Neutrophil (primary cell): ENCODE results near the gene MAP2.

ENCODE experiments used
- H3K27ac ChIP-seq: fragments of 200-600 bp; sonication (generic); 2 replicates; pipeline ENCODE4 v1.5.1; 2016; ENCODE audit warnings: mild to moderate bottlenecking, moderate library complexity
- H3K27me3 ChIP-seq: fragments of 200-600 bp; sonication (generic); 2 replicates; pipeline ENCODE4 v1.6.0; 2016; ENCODE audit warnings: mild to moderate bottlenecking
- H3K36me3 ChIP-seq: fragments of 200-600 bp; sonication (generic); 2 replicates; pipeline ENCODE4 v1.5.1; 2017
- H3K4me1 ChIP-seq, 2 experiments: fragments of 200-600 bp in 1 of 2; sonication (generic) in 1 of 2; 1 replicate in 1 of 2; 2 replicates in 1 of 2; pipeline versions ENCODE4 v1.5.1 to v1.6.1; 2013 to 2016; ENCODE audit warnings: low read depth in 1 of 2, low read length in 1 of 2, mild to moderate bottlenecking in 1 of 2, moderate library complexity in 1 of 2; ENCODE audit not compliant: control insufficient read depth in 1 of 2, insufficient read depth in 1 of 2
- H3K4me3 ChIP-seq, 2 experiments: fragments of 200-600 bp in 1 of 2; sonication (generic) in 1 of 2; 1 replicate in 1 of 2; 2 replicates in 1 of 2; pipeline ENCODE4 v1.5.1; 2013 to 2016; ENCODE audit warnings: low read depth in 1 of 2, low read length in 1 of 2, mild to moderate bottlenecking in 1 of 2, moderate library complexity in 1 of 2
- H3K9me3 ChIP-seq: fragments of 200-600 bp; sonication (generic); 2 replicates; pipeline ENCODE4 v1.5.1; 2016
- CTCF ChIP-seq: fragments of 200-600 bp; sonication (generic); IDR thresholded peaks from 2 replicates; pipeline ENCODE4 v1.5.1; 2016; ENCODE audit warnings: antibody characterized with exemption

The MAP2 gene

GRCh38 chr2:209702775-209703174 lies 278.9 kb downstream of the MAP2 start:
- TF ChIP-seq CTCF: no peak
- H3K36me3 ChIP-seq: no peaks in the 10 kb centered on the region
- no peaks in the 10 kb centered on the region for H3K27me3 ChIP-seq
- no peaks in the 10 kb centered on the region for H3K9me3 ChIP-seq
- H3K4me3 ChIP-seq: no peak overlapping the region
- H3K4me1 ChIP-seq: no peaks in the 10 kb centered on the region
- no peak overlapping the region for H3K27ac ChIP-seq

GRCh38 chr2:209713219-209713618 lies 289.4 kb downstream of the MAP2 start:
- Histone ChIP-seq H3K27ac (no peak overlapping the region), H3K27me3 (no peaks in the 10 kb centered on the region), H3K36me3 (no peaks in the 10 kb centered on the region), H3K9me3 (no peaks in the 10 kb centered on the region), H3K4me3 (no peak overlapping the region), H3K4me1 (no peaks in the 10 kb centered on the region)
- TF ChIP-seq CTCF: no peak

- Histone ChIP-seq H3K27me3 (no peaks in the 10 kb centered on the region), H3K4me3 (no peak overlapping the region), H3K9me3 (no peaks in the 10 kb centered on the region), H3K36me3 (no peaks in the 10 kb centered on the region), H3K4me1 (no peaks in the 10 kb centered on the region), H3K27ac (no peak overlapping the region)
- no peak for TF ChIP-seq CTCF
These were observed 295.2 kb downstream of the MAP2 start for GRCh38 chr2:209719034-209719433.

- no peak overlapping the region for H3K4me3 ChIP-seq
- H3K36me3 ChIP-seq: no peaks in the 10 kb centered on the region
- no peaks in the 10 kb centered on the region for H3K27me3 ChIP-seq
- H3K4me1 ChIP-seq: no peaks in the 10 kb centered on the region
- H3K9me3 ChIP-seq: no peaks in the 10 kb centered on the region
- no peak overlapping the region for H3K27ac ChIP-seq
- no peak for TF ChIP-seq CTCF
These were observed 297.6 kb downstream of the MAP2 start for GRCh38 chr2:209721497-209721896.

GRCh38 chr2:209726311-209726710 lies 302.5 kb downstream of the MAP2 start:
- H3K27ac ChIP-seq: no peak overlapping the region

More at GRCh38 chr2:209726311-209726710, 302.5 kb downstream of the MAP2 start:
- no peaks in the 10 kb centered on the region for H3K4me1 ChIP-seq
- H3K27me3 ChIP-seq: no peaks in the 10 kb centered on the region
- no peaks in the 10 kb centered on the region for H3K9me3 ChIP-seq
- H3K36me3 ChIP-seq: no peaks in the 10 kb centered on the region
- TF ChIP-seq CTCF: no peak
- H3K4me3 ChIP-seq: no peak overlapping the region
